PFSK-1 (cell line): ENCODE measurements around the gene ADAM19.

ENCODE experiments used
- FOXP2 ChIP-seq: optimal IDR thresholded peaks from 2 replicates; pipeline ENCODE3; 2011; ENCODE audit warnings: borderline replicate concordance, control low read depth, inconsistent platforms; ENCODE audit not compliant: insufficient read depth; ENCODE audit errors: extremely low read length, extremely low read depth
- POLR2AphosphoS5 ChIP-seq: IDR thresholded peaks from 2 replicates; pipeline ENCODE4 v1.6.1; 2012; ENCODE audit warnings: low read depth, mild to moderate bottlenecking, control low read depth, low read length, moderate library complexity
- SIN3A ChIP-seq: IDR thresholded peaks from 2 replicates; pipeline ENCODE4 v1.6.1; 2012; ENCODE audit warnings: mild to moderate bottlenecking, low read length, moderate library complexity, borderline replicate concordance; ENCODE audit not compliant: insufficient read depth
- TAF1 ChIP-seq: IDR thresholded peaks from 2 replicates; pipeline ENCODE4 v1.6.1; 2012; ENCODE audit warnings: low read length, control low read depth, borderline replicate concordance; ENCODE audit not compliant: insufficient read depth
- TF ChIP-seq, protein P1 (sequence below), 2 experiments: IDR thresholded peaks; 2 replicates each; pipeline versions ENCODE4 v1.6.1 to v1.8.0; 2011 to 2012; ENCODE audit warnings: low read depth in 2 of 2, low read length in 2 of 2, control low read depth in 1 of 2, inconsistent platforms in 1 of 2, mild to moderate bottlenecking in 1 of 2, moderate library complexity in 1 of 2; ENCODE audit not compliant: insufficient read depth in 1 of 2

The ADAM19 gene

GRCh38 chr5:157485340-157485739, 90.2 kb downstream of the ADAM19 start:
- TF ChIP-seq, protein P1, sequence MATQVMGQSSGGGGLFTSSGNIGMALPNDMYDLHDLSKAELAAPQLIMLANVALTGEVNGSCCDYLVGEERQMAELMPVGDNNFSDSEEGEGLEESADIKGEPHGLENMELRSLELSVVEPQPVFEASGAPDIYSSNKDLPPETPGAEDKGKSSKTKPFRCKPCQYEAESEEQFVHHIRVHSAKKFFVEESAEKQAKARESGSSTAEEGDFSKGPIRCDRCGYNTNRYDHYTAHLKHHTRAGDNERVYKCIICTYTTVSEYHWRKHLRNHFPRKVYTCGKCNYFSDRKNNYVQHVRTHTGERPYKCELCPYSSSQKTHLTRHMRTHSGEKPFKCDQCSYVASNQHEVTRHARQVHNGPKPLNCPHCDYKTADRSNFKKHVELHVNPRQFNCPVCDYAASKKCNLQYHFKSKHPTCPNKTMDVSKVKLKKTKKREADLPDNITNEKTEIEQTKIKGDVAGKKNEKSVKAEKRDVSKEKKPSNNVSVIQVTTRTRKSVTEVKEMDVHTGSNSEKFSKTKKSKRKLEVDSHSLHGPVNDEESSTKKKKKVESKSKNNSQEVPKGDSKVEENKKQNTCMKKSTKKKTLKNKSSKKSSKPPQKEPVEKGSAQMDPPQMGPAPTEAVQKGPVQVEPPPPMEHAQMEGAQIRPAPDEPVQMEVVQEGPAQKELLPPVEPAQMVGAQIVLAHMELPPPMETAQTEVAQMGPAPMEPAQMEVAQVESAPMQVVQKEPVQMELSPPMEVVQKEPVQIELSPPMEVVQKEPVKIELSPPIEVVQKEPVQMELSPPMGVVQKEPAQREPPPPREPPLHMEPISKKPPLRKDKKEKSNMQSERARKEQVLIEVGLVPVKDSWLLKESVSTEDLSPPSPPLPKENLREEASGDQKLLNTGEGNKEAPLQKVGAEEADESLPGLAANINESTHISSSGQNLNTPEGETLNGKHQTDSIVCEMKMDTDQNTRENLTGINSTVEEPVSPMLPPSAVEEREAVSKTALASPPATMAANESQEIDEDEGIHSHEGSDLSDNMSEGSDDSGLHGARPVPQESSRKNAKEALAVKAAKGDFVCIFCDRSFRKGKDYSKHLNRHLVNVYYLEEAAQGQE (IDR thresholded peaks at IDR 0.05; ENCODE audit: insufficient read depth in 1 of 2, low read depth in 2 of 2, low read length in 2 of 2): no peak
- TF ChIP-seq SIN3A (no peak), TAF1 (no peak), FOXP2 (no peak), POLR2AphosphoS5 (no peak)

GRCh38 chr5:157484768-157485167, 90.8 kb downstream of the ADAM19 start:
- no peak for TF ChIP-seq SIN3A
- no peak for TF ChIP-seq FOXP2
- no peak for TF ChIP-seq TAF1
- no peak for TF ChIP-seq POLR2AphosphoS5
- TF ChIP-seq, protein P1 (IDR thresholded peaks at IDR 0.05; ENCODE audit: insufficient read depth in 1 of 2, low read depth in 2 of 2, low read length in 2 of 2): no peak

DNA sequence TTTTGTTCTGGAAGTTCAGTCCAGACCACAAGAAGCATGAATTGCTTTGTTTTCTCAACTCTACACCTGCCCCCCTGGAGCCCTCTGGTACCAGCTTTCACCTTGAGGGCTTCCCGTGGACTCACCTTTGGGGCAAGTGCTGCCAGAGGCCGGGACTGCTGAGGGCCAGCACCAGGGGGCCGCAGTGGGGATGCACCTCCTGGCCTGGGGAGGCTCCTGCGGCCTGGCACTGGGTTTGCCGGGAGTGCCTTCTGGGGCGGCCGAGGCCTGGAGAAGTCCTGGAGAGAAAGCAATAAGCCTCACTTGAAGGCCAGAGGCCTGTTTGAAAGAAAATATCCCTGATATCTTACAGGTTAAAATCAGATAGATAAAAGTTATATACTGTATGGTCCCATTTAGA, 93.9 kb downstream of the ADAM19 start:
- TF ChIP-seq POLR2AphosphoS5 (no peak), TAF1 (no peak)
- TF ChIP-seq, protein P1 (IDR thresholded peaks at IDR 0.05; ENCODE audit: insufficient read depth in 1 of 2, low read depth in 2 of 2, low read length in 2 of 2): no peak

- TF ChIP-seq, protein P1 (IDR thresholded peaks at IDR 0.05; ENCODE audit: insufficient read depth in 1 of 2, low read depth in 2 of 2, low read length in 2 of 2): no peak
- TF ChIP-seq TAF1 (no peak), SIN3A (no peak), FOXP2 (no peak), POLR2AphosphoS5 (no peak)
Measured at GRCh38 chr5:157481265-157481664, 94.3 kb downstream of the ADAM19 start.
